Smooth muscle cell (in vitro differentiated cells): ENCODE measurements around the gene MAVS. TPM values are rescaled to one million over a fixed set of nuclear protein-coding genes. Genes with fewer than 3 reads are reported as not detected.

Experiments
- DNase-seq: peaks from one replicate; lab custom pipeline; 2025; ENCODE audit not compliant: unreplicated experiment; lab: John Stamatoyannopoulos, UW
- H2AFZ ChIP-seq: fragments of 200-600 bp; sonication (generic); 2 replicates; pipeline ENCODE4 v1.6.0; 2016; ENCODE audit warnings: antibody characterized with exemption, low read depth, mild to moderate bottlenecking
- H3F3A ChIP-seq: fragments of 200-600 bp; sonication (generic); 2 replicates; pipeline ENCODE4 v1.6.0; 2017; ENCODE audit warnings: antibody characterized with exemption, low read depth
- H3K27ac ChIP-seq: fragments of 200-600 bp; sonication (generic); 2 replicates; pipeline ENCODE4 v1.5.1; 2016; ENCODE audit warnings: low read depth, mild to moderate bottlenecking
- H3K27me3 ChIP-seq: fragments of 200-600 bp; sonication (generic); 2 replicates; pipeline ENCODE4 v1.6.1; 2016; ENCODE audit warnings: low read depth, mild to moderate bottlenecking
- H3K36me3 ChIP-seq: fragments of 200-600 bp; sonication (generic); 2 replicates; pipeline ENCODE4 v1.5.1; 2016; ENCODE audit warnings: low read depth
- H3K4me1 ChIP-seq: fragments of 200-600 bp; sonication (generic); 2 replicates; pipeline ENCODE4 v1.5.1; 2016; ENCODE audit warnings: low read depth
- H3K4me2 ChIP-seq: fragments of 200-600 bp; sonication (generic); 2 replicates; pipeline ENCODE4 v1.6.0; 2016; ENCODE audit warnings: mild to moderate bottlenecking
- H3K4me3 ChIP-seq: fragments of 200-600 bp; sonication (generic); 2 replicates; pipeline ENCODE4 v1.5.1; 2016; ENCODE audit warnings: mild to moderate bottlenecking
- H3K79me2 ChIP-seq: fragments of 200-600 bp; sonication (generic); 2 replicates; pipeline ENCODE4 v1.6.0; 2016; ENCODE audit warnings: low read depth, mild to moderate bottlenecking
- H3K9ac ChIP-seq: fragments of 200-600 bp; sonication (generic); 2 replicates; pipeline ENCODE4 v1.6.0; 2016; ENCODE audit warnings: low read depth
- H3K9me3 ChIP-seq: fragments of 200-600 bp; sonication (generic); replicated peaks from 2 replicates; pipeline ENCODE4 v1.5.1; 2016; ENCODE audit warnings: low read depth
- H4K20me1 ChIP-seq: fragments of 200-600 bp; sonication (generic); 2 replicates; pipeline ENCODE4 v1.6.0; 2016; ENCODE audit warnings: low read depth
- CTCF ChIP-seq: fragments of 200-600 bp; sonication (generic); IDR thresholded peaks from 2 replicates; pipeline ENCODE4 v1.5.1; 2017; ENCODE audit warnings: borderline replicate concordance, mild to moderate bottlenecking, antibody characterized with exemption; ENCODE audit not compliant: insufficient read depth, poor library complexity, severe bottlenecking
- WGBS: methylation state at CpG from one replicate; pipeline ENCODE4 v1.1.7; 2016; ENCODE audit warnings: low lambda C conversion rate; 5-methylcytosine and 5-hydroxymethylcytosine counted together
- polyA plus RNA-seq: library from polyadenylated mRNA; unstranded; fragments of >200 nt; fragmentation: Nextera tagmentation; extraction: Ambion mirVana; gene quantifications from 2 replicates; pipeline ENCODE4 v1.2.1, GENCODE V29; 2016
- total RNA-seq: library from RNA; depleted of rRNA; stranded (reverse); fragments of >200 nt; gene quantifications from 2 replicates; pipeline ENCODE4 v1.2.3, GENCODE V29; 2014

Gene MAVS
- total and polyA plus RNA-seq, 2 experiments from 2014 or later = 7.8 to 12.5 TPM

GRCh38 chr20:3813848-3814581, 32.6 kb upstream of the MAVS start:
- no peaks in the 10 kb centered on the region for H3K9me3 ChIP-seq
- no peaks in the 10 kb centered on the region for H4K20me1 ChIP-seq
- no peak overlapping the region for H3K4me2 ChIP-seq
- WGBS = 61% methylated on average over 12 of the region's 12 CpGs
- peaks cover 5% of the 10 kb centered on the region for H3K4me1 ChIP-seq
- no peak overlapping the region for H3K9ac ChIP-seq
- H2AFZ ChIP-seq = no peak overlapping the region
- no peak overlapping the region for H3K4me3 ChIP-seq
- no peaks in the 10 kb centered on the region for H3K36me3 ChIP-seq
- H3K27me3 ChIP-seq = no peaks in the 10 kb centered on the region
- H3K27ac ChIP-seq = peak overlapping the region; percentile 97
- H3F3A ChIP-seq = peaks cover 34% of the 10 kb centered on the region
- no peaks in the 10 kb centered on the region for H3K79me2 ChIP-seq
- TF ChIP-seq CTCF = no peak
- DNase-seq = no peak

- WGBS = 92% methylated on average over 7 of the region's 7 CpGs
- Histone ChIP-seq H4K20me1 (no peaks in the 10 kb centered on the region), H3K4me2 (no peak overlapping the region), H3K27ac (no peak overlapping the region), H2AFZ (no peak overlapping the region), H3K4me1 (peaks cover 9% of the 10 kb centered on the region), H3K9ac (no peak overlapping the region), H3K27me3 (no peaks in the 10 kb centered on the region), H3K9me3 (no peaks in the 10 kb centered on the region), H3K4me3 (no peak overlapping the region), H3F3A (peaks cover 29% of the 10 kb centered on the region), H3K79me2 (no peaks in the 10 kb centered on the region), H3K36me3 (no peaks in the 10 kb centered on the region)
- no peak for DNase-seq
- TF ChIP-seq CTCF = no peak
Observed at GRCh38 chr20:3814928-3815495, 31.6 kb upstream of the MAVS start.

GRCh38 chr20:3815703-3816315, 30.8 kb upstream of the MAVS start:
- H3K79me2 ChIP-seq = no peaks in the 10 kb centered on the region

More at GRCh38 chr20:3815703-3816315, 30.8 kb upstream of the MAVS start:
- WGBS = 86% methylated on average over 9 of the region's 9 CpGs
- no peak overlapping the region for H3K4me3 ChIP-seq
- no peaks in the 10 kb centered on the region for H3K9me3 ChIP-seq
- no peaks in the 10 kb centered on the region for H3K27me3 ChIP-seq
- no peak overlapping the region for H3K27ac ChIP-seq
- no peaks in the 10 kb centered on the region for H4K20me1 ChIP-seq
- H3K4me1 ChIP-seq = peaks cover 9% of the 10 kb centered on the region
- no peak overlapping the region for H2AFZ ChIP-seq
- TF ChIP-seq CTCF = no peak
- H3F3A ChIP-seq = peaks cover 23% of the 10 kb centered on the region
- no peak for DNase-seq
- H3K36me3 ChIP-seq = no peaks in the 10 kb centered on the region
- no peak overlapping the region for H3K9ac ChIP-seq
- no peak overlapping the region for H3K4me2 ChIP-seq
